Right cardiac atrium (tissue), 5 donors: Measurements from ENCODE around the gene IGF2BP2. TPM values are rescaled to one million over a fixed set of nuclear protein-coding genes. Genes with fewer than 3 reads are reported as not detected.
"Not testable (repeated sequence)": the region's sequence is repeated elsewhere in the genome, so short reads cannot be mapped to it uniquely, and the experiment has no call there.

Experiments used
- ATAC-seq, 2 donors: fragments of 200-7000 bp; cut with Tn5 transposase; one replicate each; pipeline versions ENCODE4 v1.8.0 to v1.9.1; 2020; ENCODE audit warnings: moderate library complexity in 2 of 2, mild to moderate bottlenecking in 1 of 2
- DNase-seq, 3 donors: peaks; one replicate each; pipeline ENCODE4 v3.0.0-alpha.2; 2020
- H3K27ac ChIP-seq: one replicate; pipeline ENCODE4 v1.5.1; 2013; ENCODE audit warnings: mild to moderate bottlenecking, low read length, control low read depth, moderate library complexity
- H3K27me3 ChIP-seq: one replicate; pipeline ENCODE4 v1.6.1; 2013; ENCODE audit not compliant: control insufficient read depth, insufficient read depth
- H3K4me1 ChIP-seq: one replicate; pipeline ENCODE4 v1.6.1; 2013; ENCODE audit warnings: low read length; ENCODE audit not compliant: control insufficient read depth, insufficient read depth
- H3K4me3 ChIP-seq: one replicate; pipeline ENCODE4 v1.5.1; 2013; ENCODE audit warnings: low read length, control low read depth
- H3K9me3 ChIP-seq: one replicate; pipeline ENCODE4 v1.6.1; 2013; ENCODE audit warnings: low read length; ENCODE audit not compliant: control insufficient read depth
- WGBS: extraction: QIAGEN DNeasy Blood & Tissue Kit; methylation state at CpG from one replicate; pipeline ENCODE4 v1.1.7; 2013; 5-methylcytosine and 5-hydroxymethylcytosine counted together
- intact Hi-C, 4 donors: fragments of 100-400 bp; cut with DNase I; formaldehyde crosslinking; loops; one replicate each; pipeline versions ENCODE4 v1.11.0 to v1.14.0; 2022 to 2023
- polyA plus RNA-seq: library from polyadenylated mRNA; stranded (reverse); fragments of 200-250 nt; gene quantifications from one replicate; pipeline ENCODE4 v1.2.3, GENCODE V29; 2013
- total RNA-seq, 4 donors: library from RNA; stranded (reverse); fragmentation: NEBNext Ultra II Directional; extraction: Animal tissue kit (Norgen Biotek cat#: 25700); gene quantifications; one replicate each; pipeline ENCODE4 v1.2.1, GENCODE V29; 2021
- donor health status: healthy with polysubstance abuse.
- donor health status: DM: no; HTN: yes; CAD: no.
- donor health status: DM: no; HTN: no; CAD: no.
- donor health status: DM: no; HTN: yes; CAD: no; lungs with severe emphysema.
- donor health status: DM: yes; HTN: yes; CAD: no.

The IGF2BP2 gene
- total and polyA plus RNA-seq, 5 donors: 7.7 to 18.0 (median 14.6) TPM

DNA sequence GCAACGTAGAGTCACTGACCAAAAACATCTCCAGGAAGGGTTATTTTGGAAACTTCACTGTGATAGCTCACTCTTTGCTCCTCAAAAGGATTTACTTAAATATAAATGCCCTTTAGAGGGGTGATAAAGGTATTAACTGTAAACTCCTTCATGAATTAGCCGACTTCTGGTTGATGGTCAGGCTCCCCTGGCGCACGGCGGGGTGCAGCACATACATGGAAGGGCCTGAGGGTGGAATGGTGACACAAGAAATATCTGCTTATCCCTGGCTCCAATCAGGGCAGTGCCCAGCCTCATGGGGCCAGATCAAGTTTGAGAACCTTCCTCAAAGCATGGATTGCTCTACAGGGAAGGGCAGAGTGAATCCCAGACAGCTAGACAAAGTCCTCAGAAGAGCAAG is 116.5 kb downstream of the IGF2BP2 start:
- WGBS: 94% methylated on average over 5 of the region's 5 CpGs
- Histone ChIP-seq H3K4me1 (no peaks in the 10 kb centered on the region), H3K27me3 (no peaks in the 10 kb centered on the region), H3K9me3 (no peaks in the 10 kb centered on the region), H3K27ac (no peak overlapping the region), H3K4me3 (no peak overlapping the region)
- ATAC-seq (no peak), DNase-seq (no peak)
- intact Hi-C loops: no loop called here

DNA sequence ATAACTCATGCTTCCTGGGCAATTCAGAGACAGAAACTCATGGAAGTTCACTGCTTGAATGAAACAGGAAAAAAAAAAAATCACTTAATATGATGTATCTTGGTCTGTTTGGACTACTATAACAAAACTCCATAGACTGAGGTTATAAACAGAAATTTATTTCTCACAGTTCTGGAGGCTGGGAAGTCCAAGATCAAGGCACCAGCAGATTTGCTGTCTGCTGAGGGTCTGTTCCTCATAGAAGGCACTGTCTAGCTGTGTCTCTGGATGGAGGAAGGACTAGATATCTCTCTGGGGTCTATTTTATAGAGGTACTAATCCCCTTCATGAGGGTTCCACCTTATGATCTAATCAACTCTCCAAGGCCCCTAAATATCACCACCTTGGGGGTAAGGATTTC is 119.3 kb downstream of the IGF2BP2 start:
- no peak for ATAC-seq
- H3K27me3 ChIP-seq: no peaks in the 10 kb centered on the region
- no peaks in the 10 kb centered on the region for H3K9me3 ChIP-seq
- no peaks in the 10 kb centered on the region for H3K4me1 ChIP-seq
- H3K27ac ChIP-seq: no peak overlapping the region
- intact Hi-C loops: no loop called here
- no peak overlapping the region for H3K4me3 ChIP-seq
- DNase-seq: no peak

DNA sequence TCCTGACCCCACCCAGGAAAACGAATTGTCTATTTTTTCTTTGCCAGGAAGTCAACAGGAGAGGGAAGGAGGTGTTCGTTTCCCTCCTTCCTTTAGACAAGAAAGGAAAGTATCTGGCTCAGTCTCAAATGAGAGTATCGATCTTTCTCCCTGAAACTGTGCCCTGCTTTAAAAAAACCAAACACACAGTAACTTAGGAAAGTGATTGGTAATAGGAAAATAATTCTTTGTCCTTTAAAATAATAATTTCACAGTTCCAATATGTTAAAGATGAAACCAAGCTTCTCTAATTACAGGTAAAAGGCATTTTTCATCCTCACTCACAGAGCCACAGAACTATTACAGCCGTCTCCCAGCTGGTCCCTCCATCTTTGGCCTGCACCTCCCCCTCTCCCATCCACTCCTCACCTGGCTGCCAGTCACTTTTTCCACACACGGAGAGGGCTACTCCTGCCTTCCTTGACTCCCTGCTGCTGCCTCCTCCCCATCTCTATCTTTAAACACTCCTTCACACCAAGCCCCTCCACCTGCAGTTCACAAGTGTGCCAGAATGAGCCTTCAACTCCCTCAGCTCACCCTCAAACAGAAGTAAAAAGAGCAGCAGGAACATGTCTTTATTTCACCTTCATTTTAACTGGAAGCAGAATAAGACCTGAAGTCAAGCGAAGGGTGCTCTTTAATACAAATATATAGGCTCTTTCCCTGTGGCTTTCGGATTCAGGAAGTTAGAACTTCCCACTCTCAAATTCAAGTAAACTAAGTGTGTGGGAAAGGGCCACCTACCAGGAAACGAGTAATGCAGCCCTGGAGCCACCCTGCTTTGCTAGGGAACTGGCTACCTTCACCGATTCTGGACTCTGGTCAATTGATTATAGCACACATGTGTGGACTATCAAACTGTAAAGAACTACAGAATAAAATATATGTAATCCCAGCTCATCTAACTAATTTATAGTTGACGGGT is 122.3 kb downstream of the IGF2BP2 start:
- H3K9me3 ChIP-seq: no peaks in the 10 kb centered on the region
- 43% methylated on average over 10 of the region's 10 CpGs for WGBS
- no peak overlapping the region for H3K27ac ChIP-seq
- no peak overlapping the region for H3K4me3 ChIP-seq
- no peaks in the 10 kb centered on the region for H3K4me1 ChIP-seq
- no peak for DNase-seq
- H3K27me3 ChIP-seq: no peaks in the 10 kb centered on the region
- peak in 1 of 2 donors; percentile 43 for ATAC-seq
- intact Hi-C loops: no loop called here

DNA sequence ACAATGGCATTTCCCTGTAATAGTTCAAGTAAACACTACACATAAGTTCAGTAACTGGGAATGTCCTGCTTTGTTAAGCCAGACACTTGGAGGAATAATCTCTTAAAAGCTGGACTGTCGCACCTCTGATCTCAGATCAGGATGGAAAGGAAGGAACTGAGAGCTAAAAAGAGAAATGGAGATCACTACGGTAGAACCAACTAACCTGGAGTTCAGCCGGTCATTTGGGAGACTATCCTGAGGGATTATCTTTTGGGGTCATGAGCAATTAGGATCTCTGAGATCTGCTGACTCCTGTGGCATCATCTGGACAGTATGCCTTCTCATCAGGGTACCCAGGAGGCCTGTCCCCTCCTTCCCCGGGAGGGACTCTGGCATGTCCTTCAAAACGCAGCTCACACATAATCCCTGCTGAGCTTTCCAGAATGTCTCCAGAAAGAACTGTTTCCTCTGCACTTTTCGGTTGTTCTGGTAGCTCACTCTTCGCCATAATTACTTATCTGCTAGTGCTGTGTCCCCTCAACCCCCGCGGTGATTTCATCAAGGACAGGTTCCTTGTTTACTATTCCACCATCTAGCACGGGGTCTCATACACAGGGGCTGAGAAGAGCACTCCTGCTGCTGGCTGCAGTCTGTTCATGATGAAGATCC is 123.1 kb downstream of the IGF2BP2 start:
- Histone ChIP-seq H3K27me3 (no peaks in the 10 kb centered on the region), H3K4me1 (no peaks in the 10 kb centered on the region), H3K9me3 (no peaks in the 10 kb centered on the region), H3K4me3 (no peak overlapping the region), H3K27ac (no peak overlapping the region)
- DNase-seq (no peak), ATAC-seq (peak in 1 of 2 donors; percentile 34)
- intact Hi-C loops: no loop called here
- WGBS: 46% methylated on average over 10 of the region's 10 CpGs

DNA sequence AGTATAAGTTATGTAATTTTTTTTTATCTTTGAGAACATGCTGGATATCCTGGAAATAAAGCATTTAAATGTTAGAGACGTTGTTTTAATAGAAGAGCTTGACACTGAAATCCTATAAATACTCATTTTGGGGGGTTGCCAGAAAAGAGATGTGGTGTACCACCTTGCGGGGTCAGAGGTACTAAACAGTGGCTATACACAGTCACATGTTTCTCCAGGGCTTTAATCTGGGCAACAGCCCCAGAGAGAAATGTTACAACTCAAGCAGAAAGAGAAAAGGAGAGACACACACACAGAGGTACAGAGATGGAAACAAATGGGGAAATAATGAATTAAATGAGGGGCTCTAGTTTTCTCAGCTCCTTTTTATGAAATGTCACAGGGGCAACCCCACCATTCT is 124.9 kb downstream of the IGF2BP2 start:
- ATAC-seq: no peak
- DNase-seq: no peak
- WGBS: 39% methylated on average over 2 of the region's 2 CpGs
- no peak overlapping the region for H3K4me3 ChIP-seq
- H3K27ac ChIP-seq: no peak overlapping the region
- no peaks in the 10 kb centered on the region for H3K27me3 ChIP-seq
- intact Hi-C loops: no loop called here
- no peaks in the 10 kb centered on the region for H3K4me1 ChIP-seq
- no peaks in the 10 kb centered on the region for H3K9me3 ChIP-seq

DNA sequence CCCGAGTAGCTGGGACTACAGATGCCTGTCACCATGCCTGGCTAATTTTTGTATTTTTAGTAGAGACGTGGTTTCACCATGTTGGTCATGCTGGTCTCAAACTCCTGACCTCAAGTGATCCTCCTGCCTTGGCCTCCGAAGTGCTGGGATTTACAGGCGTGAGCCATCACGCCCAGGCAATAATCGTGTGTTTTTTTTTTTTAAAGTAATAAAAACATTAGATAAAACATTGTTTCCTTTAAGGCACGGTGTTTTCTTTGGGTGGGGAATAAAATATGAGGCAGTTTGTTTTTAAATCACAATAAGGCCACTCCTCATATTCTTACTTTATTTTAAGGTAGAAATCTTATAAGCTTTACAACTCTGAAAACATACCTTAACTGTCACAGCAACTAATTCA is 127.6 kb downstream of the IGF2BP2 start:
- ATAC-seq, H3K4me1 ChIP-seq, H3K27me3 ChIP-seq, DNase-seq, H3K27ac ChIP-seq, H3K9me3 ChIP-seq, intact Hi-C loops, H3K4me3 ChIP-seq: not testable (repeated sequence)
- WGBS: 83% methylated on average over 7 of the region's 7 CpGs

DNA sequence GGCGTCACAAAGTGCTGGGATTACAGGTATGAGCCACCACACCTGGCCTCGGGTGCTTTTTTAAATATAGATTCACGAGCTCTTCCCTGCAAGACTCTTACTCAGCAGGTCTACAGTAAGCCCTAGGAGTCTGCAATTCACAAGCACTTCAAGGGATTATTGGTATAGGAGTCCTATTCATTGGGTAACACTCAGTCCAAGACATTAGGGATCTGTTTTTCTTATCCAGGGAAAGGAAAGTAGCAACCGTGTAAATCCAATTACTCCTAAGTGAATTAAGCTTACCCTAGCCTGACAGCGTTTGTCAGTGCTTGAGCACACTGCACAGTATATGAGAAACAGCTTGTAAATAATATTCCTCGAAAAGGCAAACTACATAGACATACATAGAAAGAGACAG is 128.8 kb downstream of the IGF2BP2 start:
- H3K9me3 ChIP-seq: no peaks in the 10 kb centered on the region
- ATAC-seq: no peak
- DNase-seq: no peak
- no peak overlapping the region for H3K4me3 ChIP-seq
- intact Hi-C loops: no loop called here
- H3K27ac ChIP-seq: no peak overlapping the region
- H3K27me3 ChIP-seq: no peaks in the 10 kb centered on the region
- WGBS: 81% methylated on average over 6 of the region's 6 CpGs
- H3K4me1 ChIP-seq: no peaks in the 10 kb centered on the region

DNA sequence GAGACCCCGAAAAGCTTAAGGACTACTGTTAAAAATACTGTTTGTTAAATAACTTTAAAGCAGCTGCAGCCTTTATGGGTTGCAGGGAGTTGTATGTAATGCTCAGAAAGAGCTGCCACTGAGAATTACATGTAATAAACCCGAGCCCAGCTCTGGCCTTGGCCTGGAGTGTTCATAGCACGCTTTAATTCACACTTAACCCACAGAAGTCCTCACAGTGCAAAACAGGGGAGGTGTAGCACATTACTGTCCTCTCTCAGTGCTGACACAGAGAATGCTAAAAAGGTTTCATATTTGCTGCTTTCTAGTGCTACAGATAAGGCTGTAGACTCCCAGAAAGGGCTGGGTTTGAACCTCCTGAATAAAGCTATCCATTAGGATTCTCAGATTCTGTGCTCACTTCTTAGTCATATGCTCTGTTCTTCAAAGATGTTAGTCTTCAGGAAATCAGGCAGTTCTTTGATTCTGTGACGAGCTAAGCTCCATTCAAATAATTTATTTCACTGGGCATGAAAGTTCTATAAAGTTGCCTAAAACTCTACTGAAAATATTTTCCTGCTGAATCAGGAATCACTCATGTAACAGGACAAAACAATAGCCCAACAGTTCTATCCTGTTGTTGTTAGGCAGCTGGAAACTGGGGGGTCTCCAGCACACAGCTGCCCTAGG is 130.7 kb downstream of the IGF2BP2 start:
- no peak for DNase-seq
- Histone ChIP-seq H3K4me1 (no peaks in the 10 kb centered on the region), H3K27me3 (no peaks in the 10 kb centered on the region), H3K4me3 (no peak overlapping the region), H3K9me3 (no peaks in the 10 kb centered on the region), H3K27ac (no peak overlapping the region)
- no peak for ATAC-seq
- WGBS: 75% methylated on average over 4 of the region's 4 CpGs
- intact Hi-C loops: no loop called here

DNA sequence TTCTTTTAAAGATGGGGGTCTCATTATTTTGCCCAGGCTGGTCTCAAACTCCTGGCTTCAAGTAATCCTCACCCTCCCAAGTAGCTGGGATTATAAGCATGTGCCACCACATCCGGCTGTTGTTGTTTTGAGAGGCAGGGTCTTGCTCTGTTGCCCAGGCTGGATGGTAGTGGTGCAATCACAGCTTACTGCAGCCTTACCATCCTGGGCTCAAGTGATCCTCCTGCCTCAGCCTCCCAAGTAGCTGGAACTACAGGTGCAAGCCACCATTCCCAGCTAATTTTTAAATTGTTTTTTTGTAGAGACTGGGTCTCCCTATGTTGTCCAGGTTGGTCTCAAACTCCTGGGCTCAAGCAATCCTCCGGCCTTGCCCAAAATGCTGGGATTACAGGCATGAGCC is 133.2 kb downstream of the IGF2BP2 start:
- intact Hi-C loops: no loop called here
- Histone ChIP-seq H3K27me3 (no peaks in the 10 kb centered on the region), H3K27ac (no peak overlapping the region), H3K4me1 (no peaks in the 10 kb centered on the region), H3K9me3 (no peaks in the 10 kb centered on the region), H3K4me3 (no peak overlapping the region)
- over 99% methylated on average over 2 of the region's 2 CpGs for WGBS
- DNase-seq (no peak), ATAC-seq (no peak)

DNA sequence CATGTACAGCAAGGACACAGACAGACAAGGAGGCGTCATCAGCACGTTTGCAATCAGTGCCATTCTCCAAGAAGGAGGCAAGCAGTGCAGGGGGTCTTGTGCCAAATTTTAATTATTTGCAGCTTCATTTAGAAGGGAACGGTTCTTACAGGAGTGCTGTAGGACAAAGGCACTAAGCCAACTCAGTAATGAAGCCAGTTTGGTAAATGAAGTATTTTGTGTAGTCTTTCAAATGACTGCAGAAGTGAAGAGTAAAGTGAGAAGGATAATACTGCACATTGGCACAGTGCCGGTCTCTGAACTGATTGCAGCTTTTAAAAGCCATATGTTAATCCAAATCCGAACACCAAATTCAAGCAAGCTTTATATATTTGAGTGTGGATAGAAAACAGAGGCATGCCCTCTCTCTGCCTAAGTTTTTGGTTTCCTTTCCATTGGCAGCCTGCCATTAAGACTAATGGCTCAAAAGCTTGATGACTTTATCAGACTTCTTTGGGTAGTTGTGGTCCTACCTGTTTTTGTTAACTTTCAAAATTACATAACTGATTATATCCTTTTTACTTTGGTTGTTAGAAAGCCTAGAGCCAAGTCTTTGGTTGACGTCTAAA is 137.5 kb downstream of the IGF2BP2 start:
- ATAC-seq (no peak), DNase-seq (no peak)
- 70% methylated on average over 6 of the region's 6 CpGs for WGBS
- Histone ChIP-seq H3K27ac (no peak overlapping the region), H3K27me3 (no peaks in the 10 kb centered on the region), H3K9me3 (no peaks in the 10 kb centered on the region), H3K4me1 (no peaks in the 10 kb centered on the region), H3K4me3 (no peak overlapping the region)
- intact Hi-C loops: no loop called here
